NCI-H524 (cell line): Measurements from ENCODE around the gene SHOC1.
"Not testable (repeated sequence)": the region's sequence is repeated elsewhere in the genome, so short reads cannot be mapped to it uniquely, and the experiment has no call there.

Experiments
- DNase-seq, 2 experiments: peaks; one replicate each; lab custom pipeline; 2025; lab: John Stamatoyannopoulos, UW

The SHOC1 gene

DNA sequence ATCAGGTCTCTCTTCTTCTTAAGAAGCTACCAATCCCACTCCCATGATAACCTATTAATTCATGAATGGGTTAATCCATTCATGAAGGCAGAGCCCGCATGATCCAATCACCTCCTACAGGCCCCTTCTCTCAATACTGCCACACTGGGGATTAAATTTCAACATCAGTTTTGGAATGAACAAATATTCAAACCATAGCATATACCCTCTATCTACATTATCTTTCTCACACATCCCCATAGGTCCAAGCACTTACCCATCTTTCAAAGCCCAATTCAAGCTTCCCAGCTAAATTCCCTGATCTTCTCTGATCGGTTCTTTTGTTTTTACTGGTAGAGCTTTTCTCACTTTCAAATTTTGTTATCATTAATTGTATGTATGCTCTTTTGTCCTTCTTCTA is 10.5 kb upstream of the SHOC1 start:
- DNase-seq: no peak

GRCh38 chr9:111804636-111805035 is 9.9 kb upstream of the SHOC1 start:
- no peak for DNase-seq

DNA sequence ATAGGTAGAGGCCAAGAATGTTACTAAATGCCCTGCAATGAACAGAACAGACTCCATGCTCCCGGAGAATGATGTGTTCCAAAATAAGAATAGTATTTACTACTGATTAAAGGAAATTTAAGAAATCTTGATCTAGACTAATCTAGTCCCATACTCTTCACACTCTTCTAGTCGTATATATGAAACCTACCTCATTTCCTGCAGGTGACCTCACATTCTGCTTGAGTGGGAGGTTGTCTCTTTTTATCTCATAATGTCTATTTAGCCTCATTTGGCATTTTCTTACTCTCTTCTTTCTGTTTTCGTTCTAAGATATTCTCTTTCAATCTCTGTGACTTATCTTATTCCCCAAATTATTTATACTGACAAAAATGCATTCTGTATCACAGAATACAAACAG is 9.2 kb upstream of the SHOC1 start:
- DNase-seq: no peak

DNA sequence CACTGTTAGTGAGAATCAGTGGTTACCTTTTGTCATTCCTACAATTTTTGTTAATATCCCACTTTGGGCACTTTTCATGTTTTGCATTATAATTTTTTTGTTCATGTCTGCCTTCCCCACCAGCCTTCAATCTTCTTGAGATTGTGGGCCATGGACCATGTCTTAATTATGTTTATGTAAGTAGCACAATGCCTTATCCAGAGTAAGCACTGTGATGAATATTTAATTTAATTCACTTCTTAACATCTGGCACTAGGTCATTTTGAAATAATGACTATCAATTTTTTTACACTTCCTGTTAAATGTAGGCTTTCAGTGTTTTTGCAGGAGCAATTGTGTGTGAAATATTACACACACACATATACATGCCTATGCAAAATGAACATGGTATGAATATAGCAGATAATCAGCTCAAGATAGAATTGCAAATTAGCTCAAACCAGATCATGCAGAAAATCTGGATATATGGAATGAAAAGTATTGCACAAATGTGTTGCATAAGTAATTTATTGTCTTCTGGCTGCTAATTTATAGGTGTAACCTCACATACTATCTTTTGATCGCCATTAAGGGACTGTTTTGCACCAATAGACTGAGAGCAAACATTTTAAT is 5.3 kb upstream of the SHOC1 start:
- no peak for DNase-seq

DNA sequence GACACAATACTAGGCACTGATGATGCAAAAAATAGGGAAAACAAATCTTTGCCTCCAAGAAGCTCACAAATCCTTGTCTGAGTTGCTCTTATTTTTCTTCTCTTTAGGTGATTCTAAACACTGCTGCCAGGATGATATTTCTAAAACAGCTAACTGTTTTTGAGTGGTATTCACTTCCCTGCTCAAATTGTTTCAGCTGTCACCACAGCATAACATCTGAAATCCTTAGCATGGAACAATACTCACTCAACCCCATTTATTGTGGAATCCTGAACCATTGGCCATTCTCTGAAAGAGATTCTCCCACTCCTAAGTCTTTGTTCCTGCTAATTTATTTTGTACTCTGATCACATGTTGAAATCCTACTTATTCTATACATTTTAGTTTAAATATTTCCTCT is 4.8 kb upstream of the SHOC1 start:
- DNase-seq: no peak

DNA sequence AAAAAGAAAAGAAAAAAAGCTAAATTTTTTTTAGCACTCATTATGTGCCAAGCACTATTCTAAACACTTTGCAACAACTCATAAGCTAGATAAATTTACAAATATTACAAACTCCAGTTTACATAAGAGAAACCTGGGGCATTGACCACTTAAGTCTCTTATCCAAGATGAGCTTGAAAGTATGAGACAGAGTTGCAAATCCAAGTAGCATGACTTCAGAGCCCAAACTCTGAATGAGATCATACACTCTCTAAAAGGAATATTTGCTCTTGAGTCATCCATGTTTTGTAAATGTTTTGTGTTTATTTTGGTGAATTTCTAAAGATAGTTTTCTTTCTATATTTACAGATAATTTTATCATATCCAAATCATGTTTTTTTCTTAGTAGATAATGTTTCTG is 4.0 kb upstream of the SHOC1 start:
- no peak for DNase-seq

- no peak for DNase-seq
Measured at GRCh38 chr9:111795557-111795839, 761 bp upstream of the SHOC1 start.

GRCh38 chr9:111791821-111792220 is 2.9 kb downstream of the SHOC1 start:
- not testable (repeated sequence) for DNase-seq

DNA sequence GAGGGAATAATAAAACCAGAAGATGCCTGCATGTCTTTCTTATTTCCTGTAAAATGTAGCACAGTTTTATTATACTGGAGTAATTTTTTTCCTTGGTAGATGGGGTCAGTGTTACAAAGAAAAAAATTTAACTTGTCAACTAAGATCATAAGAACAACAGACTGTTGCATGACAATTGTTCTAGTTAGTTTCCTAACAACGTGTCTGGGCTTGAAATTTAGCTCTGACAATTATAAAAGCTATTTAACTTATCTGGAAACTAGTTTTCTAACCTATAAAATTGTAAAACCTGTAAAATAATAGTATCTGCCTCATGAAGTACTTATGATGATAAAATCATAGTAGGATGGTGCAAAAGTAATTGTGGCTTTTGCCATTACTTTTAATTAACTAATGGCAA is 4.9 kb downstream of the SHOC1 start:
- DNase-seq: no peak

- DNase-seq: peak; percentile 16 to 58
Measured at GRCh38 chr9:111783857-111784256, 10.9 kb downstream of the SHOC1 start.

DNA sequence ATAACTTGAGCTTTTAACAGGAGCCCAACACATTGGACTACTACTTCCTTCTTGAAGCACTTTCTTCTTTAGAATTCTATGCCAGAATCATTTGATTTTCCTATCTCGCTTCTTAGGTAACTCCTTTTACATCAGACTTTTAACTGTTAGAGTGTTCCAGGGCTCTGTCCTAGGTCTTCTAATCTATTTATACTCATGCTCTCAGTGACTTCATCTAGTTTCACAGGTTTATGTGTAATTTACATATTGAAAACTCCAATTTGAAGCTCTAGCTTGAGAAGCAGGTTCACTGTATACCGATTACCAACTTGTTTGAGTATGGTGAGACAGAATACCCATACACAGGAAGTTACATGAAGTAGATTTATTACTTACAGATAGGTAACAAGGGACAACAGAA is 11.3 kb downstream of the SHOC1 start:
- DNase-seq: no peak

DNA sequence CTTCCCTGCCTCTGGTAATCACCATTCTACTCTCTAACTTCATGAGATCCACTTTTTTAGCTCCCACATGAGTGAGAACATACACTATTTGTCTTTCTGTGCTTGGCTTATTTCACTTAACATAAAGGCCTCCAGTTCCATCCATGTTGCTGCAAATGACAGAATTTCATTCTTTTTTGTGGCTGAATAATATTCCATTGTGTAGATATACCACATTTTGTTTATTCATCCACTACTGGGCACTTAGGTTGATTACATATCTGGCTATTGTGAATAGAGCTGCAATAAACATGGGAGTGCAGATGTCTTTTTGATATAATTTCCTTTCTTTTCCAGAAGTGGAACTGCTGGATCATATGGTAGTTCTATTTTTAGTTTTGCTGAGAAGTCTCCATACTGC is 28.7 kb downstream of the SHOC1 start:
- DNase-seq: no peak

GRCh38 chr9:111762556-111762955 is 32.2 kb downstream of the SHOC1 start:
- DNase-seq: no peak

GRCh38 chr9:111759762-111760639 is 34.7 kb downstream of the SHOC1 start:
- DNase-seq: peak; percentile 78 to 80

- DNase-seq: no peak
Measured at GRCh38 chr9:111754800-111755199, 39.9 kb downstream of the SHOC1 start.

DNA sequence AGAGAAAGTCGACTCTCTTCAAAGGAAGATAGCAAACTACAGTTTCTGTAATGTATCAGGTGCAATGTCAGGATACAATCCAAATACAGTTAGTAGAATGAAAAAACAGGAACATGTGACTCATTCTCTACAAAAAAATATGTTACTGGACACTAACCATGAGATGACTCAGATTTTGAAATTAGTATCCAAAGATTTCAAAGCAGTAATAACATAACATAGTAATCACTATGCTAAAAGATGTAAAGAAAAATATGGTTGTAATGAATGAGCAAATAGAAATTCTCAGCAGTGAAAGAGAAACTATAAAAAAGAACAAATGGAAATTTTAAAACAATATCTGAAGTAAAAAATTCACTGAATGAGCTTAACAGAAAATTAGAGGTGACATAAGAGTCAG is 42.3 kb downstream of the SHOC1 start:
- no peak for DNase-seq
